Smooth muscle cell of the brain vasculature (primary cell): ENCODE measurements around the gene MLKL.

Experiments
- DNase-seq: peaks from one replicate; pipeline ENCODE4 v3.0.0-alpha.2; 2012; ENCODE audit warnings: low read depth, low spot score

MLKL gene

GRCh38 chr16:74651841-74652240, 48.8 kb downstream of the MLKL start:
- DNase-seq = no peak

GRCh38 chr16:74650966-74651567, 49.6 kb downstream of the MLKL start:
- no peak for DNase-seq

GRCh38 chr16:74649839-74650504, 50.7 kb downstream of the MLKL start:
- no peak for DNase-seq

- no peak for DNase-seq
These were observed 58.7 kb downstream of the MLKL start for GRCh38 chr16:74641969-74642368.

GRCh38 chr16:74637742-74638453, 62.8 kb downstream of the MLKL start:
- DNase-seq = no peak

GRCh38 chr16:74635303-74635702, 65.4 kb downstream of the MLKL start:
- no peak for DNase-seq

- no peak for DNase-seq
These were observed 67.0 kb downstream of the MLKL start for GRCh38 chr16:74633686-74634085.

GRCh38 chr16:74627506-74628220, 73.0 kb downstream of the MLKL start:
- DNase-seq = no peak

- DNase-seq = no peak
These were observed 73.8 kb downstream of the MLKL start for GRCh38 chr16:74626741-74627416.

- DNase-seq = no peak
These were observed 74.9 kb downstream of the MLKL start for GRCh38 chr16:74625500-74626350.

GRCh38 chr16:74623839-74624235, 76.8 kb downstream of the MLKL start:
- DNase-seq = no peak

- no peak for DNase-seq
These were observed 77.3 kb downstream of the MLKL start for GRCh38 chr16:74623214-74623838.

- no peak for DNase-seq
These were observed 78.7 kb downstream of the MLKL start for GRCh38 chr16:74622005-74622404.
